ENCODE results near the gene LRFN3.
"Not testable (repeated sequence)": the region's sequence is repeated elsewhere in the genome, so short reads cannot be mapped to it uniquely, and the experiment has no call there.

Gene LRFN3, protein sequence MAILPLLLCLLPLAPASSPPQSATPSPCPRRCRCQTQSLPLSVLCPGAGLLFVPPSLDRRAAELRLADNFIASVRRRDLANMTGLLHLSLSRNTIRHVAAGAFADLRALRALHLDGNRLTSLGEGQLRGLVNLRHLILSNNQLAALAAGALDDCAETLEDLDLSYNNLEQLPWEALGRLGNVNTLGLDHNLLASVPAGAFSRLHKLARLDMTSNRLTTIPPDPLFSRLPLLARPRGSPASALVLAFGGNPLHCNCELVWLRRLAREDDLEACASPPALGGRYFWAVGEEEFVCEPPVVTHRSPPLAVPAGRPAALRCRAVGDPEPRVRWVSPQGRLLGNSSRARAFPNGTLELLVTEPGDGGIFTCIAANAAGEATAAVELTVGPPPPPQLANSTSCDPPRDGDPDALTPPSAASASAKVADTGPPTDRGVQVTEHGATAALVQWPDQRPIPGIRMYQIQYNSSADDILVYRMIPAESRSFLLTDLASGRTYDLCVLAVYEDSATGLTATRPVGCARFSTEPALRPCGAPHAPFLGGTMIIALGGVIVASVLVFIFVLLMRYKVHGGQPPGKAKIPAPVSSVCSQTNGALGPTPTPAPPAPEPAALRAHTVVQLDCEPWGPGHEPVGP

GRCh38 chr19:35935911-35936737 lies at the start of gene LRFN3:
TSS of gene LRFN3 (plus strand) at chr19:35936374. CDS start at chr19:35939426, 3,052 bp downstream.
- H3K4me3 ChIP-seq (ENCODE audit: low read depth, low read length) = peak within 1 kb of the TSS; percentile 64
- H3K4me1 ChIP-seq (ENCODE audit: control insufficient read depth, insufficient read depth, low read length) = peaks cover 17% of the 10 kb centered on the region
- H3K27ac ChIP-seq (ENCODE audit: low read depth, low read length) = no peak within 1 kb of the TSS
- peaks cover 19% of the 10 kb centered on the region; the same call in 1 of the 2 replicates for H3K36me3 ChIP-seq (ENCODE audit: control insufficient read depth, insufficient read depth, low read length)
- no peaks in the 10 kb centered on the region for H3K27me3 ChIP-seq (ENCODE audit: control insufficient read depth, insufficient read depth, low read length)
- no peaks in the 10 kb centered on the region for H3K9me3 ChIP-seq (ENCODE audit: control insufficient read depth, insufficient read depth, low read depth, low read length)
- H3K9ac ChIP-seq (ENCODE audit: low read length) = peak within 1 kb of the TSS; percentile 52

- Histone ChIP-seq H3K4me3 (ENCODE audit: low read depth, low read length) (no peak overlapping the region), H3K27me3 (ENCODE audit: control insufficient read depth, insufficient read depth, low read length) (no peaks in the 10 kb centered on the region), H3K9ac (ENCODE audit: low read length) (no peak overlapping the region), H3K27ac (ENCODE audit: low read depth, low read length) (no peak overlapping the region), H3K36me3 (ENCODE audit: control insufficient read depth, insufficient read depth, low read length) (peaks cover 42% of the 10 kb centered on the region), H3K4me1 (ENCODE audit: control insufficient read depth, insufficient read depth, low read length) (no peaks in the 10 kb centered on the region), H3K9me3 (ENCODE audit: control insufficient read depth, insufficient read depth, low read depth, low read length) (no peaks in the 10 kb centered on the region)
These were observed 49.0 kb upstream of the LRFN3 start for GRCh38 chr19:35887197-35887596.

DNA sequence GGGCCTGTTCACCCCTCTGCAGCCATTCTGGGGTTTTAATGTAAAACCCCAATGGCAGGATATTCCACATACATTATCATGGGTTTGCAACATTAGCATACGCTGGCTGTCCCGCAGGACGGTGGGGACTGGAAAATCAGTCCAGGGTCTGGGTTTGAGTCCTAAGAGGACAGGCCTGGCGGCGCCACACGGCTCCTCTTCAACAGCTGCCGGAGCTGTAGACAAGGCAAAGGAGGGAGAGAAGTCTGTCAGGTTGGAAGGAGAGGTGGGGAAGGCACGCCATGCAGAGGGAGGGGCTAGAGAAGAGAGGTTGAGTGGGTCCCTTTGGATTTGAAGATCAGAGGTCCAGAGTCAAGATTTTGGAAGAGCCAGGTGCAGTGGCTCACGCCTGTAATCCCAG lies 47.8 kb upstream of the LRFN3 start:
- Histone ChIP-seq H3K27me3 (ENCODE audit: control insufficient read depth, insufficient read depth, low read length) (no peaks in the 10 kb centered on the region), H3K9ac (ENCODE audit: low read length) (no peak overlapping the region), H3K9me3 (ENCODE audit: control insufficient read depth, insufficient read depth, low read depth, low read length) (no peaks in the 10 kb centered on the region), H3K4me1 (ENCODE audit: control insufficient read depth, insufficient read depth, low read length) (no peaks in the 10 kb centered on the region), H3K36me3 (ENCODE audit: control insufficient read depth, insufficient read depth, low read length) (peaks cover 51% of the 10 kb centered on the region), H3K27ac (ENCODE audit: low read depth, low read length) (no peak overlapping the region), H3K4me3 (ENCODE audit: low read depth, low read length) (no peak overlapping the region)

- H3K4me3 ChIP-seq (ENCODE audit: low read depth, low read length) = no peak overlapping the region
- no peaks in the 10 kb centered on the region for H3K4me1 ChIP-seq (ENCODE audit: control insufficient read depth, insufficient read depth, low read length)
- H3K9ac ChIP-seq (ENCODE audit: low read length) = no peak overlapping the region
- H3K27me3 ChIP-seq (ENCODE audit: control insufficient read depth, insufficient read depth, low read length) = no peaks in the 10 kb centered on the region
- no peaks in the 10 kb centered on the region for H3K9me3 ChIP-seq (ENCODE audit: control insufficient read depth, insufficient read depth, low read depth, low read length)
- no peak overlapping the region for H3K27ac ChIP-seq (ENCODE audit: low read depth, low read length)
- H3K36me3 ChIP-seq (ENCODE audit: control insufficient read depth, insufficient read depth, low read length) = peaks cover 60% of the 10 kb centered on the region
These were observed 46.6 kb upstream of the LRFN3 start for GRCh38 chr19:35889370-35890112.

DNA sequence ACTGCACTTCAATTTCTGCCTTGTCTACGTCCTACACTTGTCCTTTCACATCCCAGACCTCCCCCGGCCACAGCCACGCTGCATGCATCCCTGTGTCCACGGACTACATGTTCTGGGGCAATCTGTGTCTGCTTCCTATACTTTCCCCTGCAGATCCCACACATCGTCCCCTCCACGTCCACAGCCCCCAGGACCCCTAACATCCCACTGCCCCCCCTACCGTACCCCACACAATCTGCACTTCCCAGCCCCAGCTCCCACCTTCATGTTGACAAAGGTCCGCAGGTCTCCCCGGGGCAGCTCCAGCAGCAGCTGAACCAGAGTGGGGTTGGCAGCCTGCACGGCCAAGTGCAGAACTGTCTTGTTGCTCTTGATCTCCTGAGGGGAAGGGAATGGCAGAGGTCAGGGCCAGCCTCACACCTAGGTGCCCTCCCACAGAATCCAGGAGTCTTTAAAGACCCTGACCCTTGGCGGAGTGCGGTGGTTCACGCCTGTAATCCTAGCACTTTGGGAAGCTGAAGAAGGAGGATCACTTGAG lies 46.0 kb upstream of the LRFN3 start:
- H3K27me3 ChIP-seq (ENCODE audit: control insufficient read depth, insufficient read depth, low read length) = no peaks in the 10 kb centered on the region
- no peaks in the 10 kb centered on the region for H3K4me1 ChIP-seq (ENCODE audit: control insufficient read depth, insufficient read depth, low read length)
- no peaks in the 10 kb centered on the region for H3K9me3 ChIP-seq (ENCODE audit: control insufficient read depth, insufficient read depth, low read depth, low read length)
- no peak overlapping the region for H3K27ac ChIP-seq (ENCODE audit: low read depth, low read length)
- H3K36me3 ChIP-seq (ENCODE audit: control insufficient read depth, insufficient read depth, low read length) = peaks cover 65% of the 10 kb centered on the region
- no peak overlapping the region for H3K9ac ChIP-seq (ENCODE audit: low read length)
- no peak overlapping the region for H3K4me3 ChIP-seq (ENCODE audit: low read depth, low read length)

GRCh38 chr19:35891819-35892218 lies 44.4 kb upstream of the LRFN3 start:
- not testable (repeated sequence) for H3K9ac ChIP-seq (ENCODE audit: low read length)
- H3K36me3 ChIP-seq (ENCODE audit: control insufficient read depth, insufficient read depth, low read length) = peaks cover 80% of the 10 kb centered on the region

GRCh38 chr19:35894342-35894741 lies 41.8 kb upstream of the LRFN3 start:
- peaks cover 73% of the 10 kb centered on the region for H3K36me3 ChIP-seq (ENCODE audit: control insufficient read depth, insufficient read depth, low read length)

More at GRCh38 chr19:35891819-35892218, 44.4 kb upstream of the LRFN3 start:
- not testable (repeated sequence) for H3K27ac ChIP-seq (ENCODE audit: low read depth, low read length); H3K4me1 ChIP-seq (ENCODE audit: control insufficient read depth, insufficient read depth, low read length); H3K27me3 ChIP-seq (ENCODE audit: control insufficient read depth, insufficient read depth, low read length); H3K4me3 ChIP-seq (ENCODE audit: low read depth, low read length); H3K9me3 ChIP-seq (ENCODE audit: control insufficient read depth, insufficient read depth, low read depth, low read length)

DNA sequence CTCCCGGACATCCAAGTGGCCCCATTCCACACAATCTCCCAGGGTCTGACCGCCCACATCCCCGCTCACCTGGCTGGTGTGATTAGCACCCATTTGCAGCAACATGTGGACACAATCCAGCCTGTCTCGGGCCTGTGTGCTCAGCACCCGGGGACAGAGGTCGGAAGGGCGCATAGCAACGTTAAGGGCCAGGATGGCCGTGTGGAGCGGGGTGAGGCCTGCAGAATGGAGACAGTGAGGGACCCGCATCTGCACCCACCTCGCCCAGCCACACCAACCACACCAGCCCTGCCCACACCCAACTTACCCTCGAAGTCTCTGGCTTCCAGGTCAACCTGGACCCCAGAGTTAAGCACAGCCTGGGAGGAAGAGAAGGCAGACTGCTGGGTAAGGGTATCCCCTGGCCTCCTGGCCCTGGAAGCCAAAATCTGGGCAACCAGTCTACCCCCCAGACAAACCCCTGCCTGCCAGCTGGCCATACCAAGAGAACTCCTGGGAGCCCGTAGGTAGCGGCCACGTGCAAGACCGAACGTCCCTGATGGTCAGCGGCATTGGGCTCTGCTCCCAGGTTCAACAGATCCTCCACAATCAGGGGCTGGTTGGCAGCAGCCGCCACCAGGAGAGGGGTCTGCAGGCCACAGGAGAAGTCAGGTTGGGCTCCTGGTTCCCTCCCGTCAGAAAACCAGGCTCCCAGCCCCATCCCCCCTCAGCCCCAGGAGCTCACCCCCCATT lies 40.1 kb upstream of the LRFN3 start:
- Histone ChIP-seq H3K4me1 (ENCODE audit: control insufficient read depth, insufficient read depth, low read length) (no peaks in the 10 kb centered on the region), H3K36me3 (ENCODE audit: control insufficient read depth, insufficient read depth, low read length) (peaks cover 56% of the 10 kb centered on the region), H3K27me3 (ENCODE audit: control insufficient read depth, insufficient read depth, low read length) (no peaks in the 10 kb centered on the region), H3K9ac (ENCODE audit: low read length) (no peak overlapping the region), H3K9me3 (ENCODE audit: control insufficient read depth, insufficient read depth, low read depth, low read length) (no peaks in the 10 kb centered on the region), H3K4me3 (ENCODE audit: low read depth, low read length) (no peak overlapping the region), H3K27ac (ENCODE audit: low read depth, low read length) (no peak overlapping the region)

More at GRCh38 chr19:35894342-35894741, 41.8 kb upstream of the LRFN3 start:
- Histone ChIP-seq H3K27me3 (ENCODE audit: control insufficient read depth, insufficient read depth, low read length) (no peaks in the 10 kb centered on the region), H3K4me3 (ENCODE audit: low read depth, low read length) (no peak overlapping the region), H3K4me1 (ENCODE audit: control insufficient read depth, insufficient read depth, low read length) (no peaks in the 10 kb centered on the region), H3K9me3 (ENCODE audit: control insufficient read depth, insufficient read depth, low read depth, low read length) (no peaks in the 10 kb centered on the region), H3K27ac (ENCODE audit: low read depth, low read length) (no peak overlapping the region), H3K9ac (ENCODE audit: low read length) (no peak overlapping the region)

GRCh38 chr19:35896643-35897040 lies 39.5 kb upstream of the LRFN3 start:
- H3K4me3 ChIP-seq (ENCODE audit: low read depth, low read length) = no peak overlapping the region
- H3K4me1 ChIP-seq (ENCODE audit: control insufficient read depth, insufficient read depth, low read length) = peaks cover 5% of the 10 kb centered on the region
- H3K27me3 ChIP-seq (ENCODE audit: control insufficient read depth, insufficient read depth, low read length) = no peaks in the 10 kb centered on the region
- H3K9ac ChIP-seq (ENCODE audit: low read length) = no peak overlapping the region
- H3K9me3 ChIP-seq (ENCODE audit: control insufficient read depth, insufficient read depth, low read depth, low read length) = no peaks in the 10 kb centered on the region
- H3K27ac ChIP-seq (ENCODE audit: low read depth, low read length) = no peak overlapping the region
- H3K36me3 ChIP-seq (ENCODE audit: control insufficient read depth, insufficient read depth, low read length) = peaks cover 55% of the 10 kb centered on the region

Data from HUES6 (cell line).